WTC11 (cell line): ENCODE data around the gene KRT222. TPM values are rescaled to one million over a fixed set of nuclear protein-coding genes. Genes with fewer than 3 reads are reported as not detected.

Source experiments
- ATAC-seq: fragments of 200-7000 bp; cut with Tn5 transposase; 2 replicates; pipeline ENCODE4 v1.10.0; 2021; ENCODE audit warnings: mild to moderate bottlenecking, moderate library complexity
- CTCF ChIA-PET: fragments of 300-600 bp; sonication (Branson Sonifier 250); formaldehyde crosslinking; loops from one replicate; lab custom pipeline; 2021; ENCODE audit warnings: antibody characterized with exemption; lab: Charles Lee
- POLR2A ChIA-PET: fragments of 350-600 bp; sonication (Branson Sonifier 250); formaldehyde crosslinking; loops from one replicate; lab custom pipeline; 2021; ENCODE audit warnings: antibody characterized with exemption; lab: Charles Lee
- DNase-seq: peaks from one replicate; pipeline ENCODE4 v3.0.0; 2021; ENCODE audit warnings: low spot score
- H3K27ac Mint-ChIP-seq: 2 replicates; pipeline ENCODE4 v1.8.0; 2021; ENCODE audit warnings: mixed read lengths
- H3K27me3 Mint-ChIP-seq: 2 replicates; pipeline ENCODE4 v1.8.0; 2021; ENCODE audit warnings: low read depth, mild to moderate bottlenecking, moderate library complexity, mixed read lengths
- H3K36me3 Mint-ChIP-seq: 2 replicates; pipeline ENCODE4 v1.8.0; 2021; ENCODE audit warnings: mixed read lengths
- H3K4me1 Mint-ChIP-seq: 2 replicates; pipeline ENCODE4 v1.8.0; 2022; ENCODE audit warnings: mixed read lengths
- H3K4me3 Mint-ChIP-seq: 2 replicates; pipeline ENCODE4 v1.8.0; 2021; ENCODE audit warnings: mild to moderate bottlenecking, moderate library complexity, mixed read lengths
- H3K9me3 Mint-ChIP-seq: 2 replicates; pipeline ENCODE4 v1.8.0; 2021; ENCODE audit warnings: mixed read lengths
- ARID4B ChIP-seq: sonication (generic); formaldehyde crosslinking; IDR thresholded peaks from 2 replicates; pipeline ENCODE4 v1.8.0; 2023; ENCODE audit warnings: missing genetic modification reagents, mild to moderate bottlenecking, borderline replicate concordance
- CBFB ChIP-seq: sonication (generic); formaldehyde crosslinking; IDR thresholded peaks from 2 replicates; pipeline ENCODE4 v1.8.1; 2022; ENCODE audit warnings: mild to moderate bottlenecking, low read depth, missing genetic modification reagents
- E2F1 ChIP-seq: sonication (generic); formaldehyde crosslinking; IDR thresholded peaks from 2 replicates; pipeline ENCODE4 v1.8.0; 2022; ENCODE audit warnings: mild to moderate bottlenecking, missing genetic modification reagents
- ERG ChIP-seq: fragments of 250-450 bp; sonication (Bioruptor Pico); IDR thresholded peaks from 2 replicates; pipeline ENCODE4 v1.8.0; 2021; ENCODE audit warnings: mild to moderate bottlenecking
- FOXK1 ChIP-seq: sonication (generic); formaldehyde crosslinking; IDR thresholded peaks from 2 replicates; pipeline ENCODE4 v1.8.0; 2022; ENCODE audit warnings: mild to moderate bottlenecking, moderate library complexity, missing genetic modification reagents
- GTF2I ChIP-seq: fragments of 250-450 bp; sonication (Bioruptor Pico); conservative IDR thresholded peaks from 2 replicates; pipeline ENCODE4 v1.4.0; 2021; ENCODE audit warnings: mild to moderate bottlenecking
- OVOL2 ChIP-seq: fragments of 250-450 bp; sonication (Bioruptor Pico); IDR thresholded peaks from 2 replicates; pipeline ENCODE4 v1.9.0; 2021; ENCODE audit warnings: mild to moderate bottlenecking, borderline replicate concordance
- STAT6 ChIP-seq: sonication (generic); formaldehyde crosslinking; conservative IDR thresholded peaks from 2 replicates; pipeline ENCODE4 v1.8.1; 2023; ENCODE audit warnings: mild to moderate bottlenecking, low read depth, missing genetic modification reagents, moderate library complexity
- TEAD1 ChIP-seq: sonication (generic); formaldehyde crosslinking; IDR thresholded peaks from 2 replicates; pipeline ENCODE4 v1.8.0; 2022; ENCODE audit warnings: mild to moderate bottlenecking, missing genetic modification reagents
- ZNF263 ChIP-seq: sonication (generic); formaldehyde crosslinking; IDR thresholded peaks from 2 replicates; pipeline ENCODE4 v1.8.1; 2022; ENCODE audit warnings: low read depth, mild to moderate bottlenecking, moderate library complexity, missing genetic modification reagents
- ZNF317 ChIP-seq: sonication (generic); formaldehyde crosslinking; IDR thresholded peaks from 2 replicates; pipeline ENCODE4 v1.8.1; 2023; ENCODE audit warnings: low read depth, mild to moderate bottlenecking, moderate library complexity, missing genetic modification reagents, borderline replicate concordance
- ZNF425 ChIP-seq: fragments of 250-450 bp; sonication (Bioruptor Pico); conservative IDR thresholded peaks from 2 replicates; pipeline ENCODE4 v1.9.0; 2021; ENCODE audit warnings: mild to moderate bottlenecking
- total RNA-seq: library from RNA; stranded (reverse); gene quantifications from 3 replicates; pipeline ENCODE4 v1.2.3, GENCODE V29; 2021
- TF ChIP-seq, protein P1 (sequence below): fragments of 250-450 bp; sonication (Bioruptor Pico); IDR thresholded peaks from 2 replicates; pipeline ENCODE4 v1.9.0; 2021; ENCODE audit warnings: mild to moderate bottlenecking, borderline replicate concordance
- TF ChIP-seq, protein P2 (sequence below): sonication (generic); formaldehyde crosslinking; IDR thresholded peaks from 2 replicates; pipeline ENCODE4 v1.8.1; 2022; ENCODE audit warnings: mild to moderate bottlenecking, missing genetic modification reagents, moderate library complexity, borderline replicate concordance

KRT222 gene
- total RNA-seq, 1 experiment from 2014 or later, result 0.09 TPM

DNA sequence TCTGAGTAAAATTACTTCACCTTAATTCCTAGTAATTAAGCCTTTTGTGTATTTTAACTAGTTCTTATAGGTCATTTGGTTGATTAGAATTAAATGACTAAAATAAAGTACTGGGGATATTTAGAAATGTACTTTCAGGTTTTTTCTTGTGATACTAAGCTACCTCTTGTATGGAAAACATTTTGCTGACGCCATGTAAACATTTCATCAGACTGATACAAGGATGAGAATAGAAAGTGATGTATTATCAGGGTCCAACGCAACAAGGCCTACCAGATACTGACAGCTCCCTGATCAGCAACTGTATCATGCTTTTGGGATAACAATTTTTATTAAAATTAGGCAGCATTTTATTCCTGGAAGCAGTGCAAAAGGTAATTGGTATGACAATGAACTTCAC, 19.0 kb downstream of the KRT222 start:
- ChIA-PET POLR2A (no interaction called here), CTCF (interaction anchor here (0.6 to 3.7 kb wide), 3 partner anchors 26 to 60 kb away, joined by 3 to 26 read pairs (median 15); no protein-coding TSS in a partner anchor)
- ATAC-seq, result no peak
- TF ChIP-seq ARID4B (CRISPR knock-in tag), result no peak
- no peak for TF ChIP-seq STAT6
- TF ChIP-seq, protein P1, sequence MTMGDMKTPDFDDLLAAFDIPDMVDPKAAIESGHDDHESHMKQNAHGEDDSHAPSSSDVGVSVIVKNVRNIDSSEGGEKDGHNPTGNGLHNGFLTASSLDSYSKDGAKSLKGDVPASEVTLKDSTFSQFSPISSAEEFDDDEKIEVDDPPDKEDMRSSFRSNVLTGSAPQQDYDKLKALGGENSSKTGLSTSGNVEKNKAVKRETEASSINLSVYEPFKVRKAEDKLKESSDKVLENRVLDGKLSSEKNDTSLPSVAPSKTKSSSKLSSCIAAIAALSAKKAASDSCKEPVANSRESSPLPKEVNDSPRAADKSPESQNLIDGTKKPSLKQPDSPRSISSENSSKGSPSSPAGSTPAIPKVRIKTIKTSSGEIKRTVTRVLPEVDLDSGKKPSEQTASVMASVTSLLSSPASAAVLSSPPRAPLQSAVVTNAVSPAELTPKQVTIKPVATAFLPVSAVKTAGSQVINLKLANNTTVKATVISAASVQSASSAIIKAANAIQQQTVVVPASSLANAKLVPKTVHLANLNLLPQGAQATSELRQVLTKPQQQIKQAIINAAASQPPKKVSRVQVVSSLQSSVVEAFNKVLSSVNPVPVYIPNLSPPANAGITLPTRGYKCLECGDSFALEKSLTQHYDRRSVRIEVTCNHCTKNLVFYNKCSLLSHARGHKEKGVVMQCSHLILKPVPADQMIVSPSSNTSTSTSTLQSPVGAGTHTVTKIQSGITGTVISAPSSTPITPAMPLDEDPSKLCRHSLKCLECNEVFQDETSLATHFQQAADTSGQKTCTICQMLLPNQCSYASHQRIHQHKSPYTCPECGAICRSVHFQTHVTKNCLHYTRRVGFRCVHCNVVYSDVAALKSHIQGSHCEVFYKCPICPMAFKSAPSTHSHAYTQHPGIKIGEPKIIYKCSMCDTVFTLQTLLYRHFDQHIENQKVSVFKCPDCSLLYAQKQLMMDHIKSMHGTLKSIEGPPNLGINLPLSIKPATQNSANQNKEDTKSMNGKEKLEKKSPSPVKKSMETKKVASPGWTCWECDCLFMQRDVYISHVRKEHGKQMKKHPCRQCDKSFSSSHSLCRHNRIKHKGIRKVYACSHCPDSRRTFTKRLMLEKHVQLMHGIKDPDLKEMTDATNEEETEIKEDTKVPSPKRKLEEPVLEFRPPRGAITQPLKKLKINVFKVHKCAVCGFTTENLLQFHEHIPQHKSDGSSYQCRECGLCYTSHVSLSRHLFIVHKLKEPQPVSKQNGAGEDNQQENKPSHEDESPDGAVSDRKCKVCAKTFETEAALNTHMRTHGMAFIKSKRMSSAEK (CRISPR knock-in tag), result no peak
- no peak for TF ChIP-seq GTF2I (CRISPR knock-in tag)
- no peak for TF ChIP-seq ZNF317
- TF ChIP-seq TEAD1 (CRISPR knock-in tag), result no peak
- no peak for TF ChIP-seq FOXK1 (CRISPR knock-in tag)
- no peak for TF ChIP-seq CBFB
- no peak for TF ChIP-seq ERG
- no peak overlapping the region for H3K27ac Mint-ChIP-seq
- peaks cover 32% of the 10 kb centered on the region for H3K36me3 Mint-ChIP-seq
- peaks cover 6% of the 10 kb centered on the region; the same call in 1 of the 2 replicates for H3K27me3 Mint-ChIP-seq
- no peak for DNase-seq
- H3K4me3 Mint-ChIP-seq, result peak overlapping the region; percentile 33
- H3K9me3 Mint-ChIP-seq, result no peaks in the 10 kb centered on the region
- H3K4me1 Mint-ChIP-seq, result peaks cover 14% of the 10 kb centered on the region

DNA sequence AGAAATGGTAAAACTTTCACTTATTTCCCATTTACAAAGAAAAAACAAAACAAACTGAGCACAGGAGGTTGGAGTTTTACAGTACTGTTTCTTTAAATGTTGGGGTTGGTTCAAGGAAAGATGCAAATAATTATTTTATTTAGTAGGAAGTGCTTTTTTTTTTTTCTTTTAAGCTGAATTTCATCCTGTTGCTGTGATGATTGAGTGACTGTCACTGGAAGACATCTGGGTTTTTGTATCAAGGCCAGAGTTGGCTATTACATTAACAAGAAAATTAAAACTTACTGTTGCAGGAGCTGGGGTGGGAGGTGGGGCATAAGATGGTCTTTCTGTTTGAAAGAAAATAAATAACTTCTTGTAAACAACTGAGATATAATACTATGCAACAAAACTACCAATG, 19.7 kb downstream of the KRT222 start:
- peaks cover 6% of the 10 kb centered on the region; the same call in 1 of the 2 replicates for H3K27me3 Mint-ChIP-seq
- peaks cover 35% of the 10 kb centered on the region for H3K36me3 Mint-ChIP-seq
- ChIA-PET POLR2A (no interaction called here), CTCF (no interaction called here)
- H3K4me3 Mint-ChIP-seq, result peak overlapping the region; percentile 23; the same call in 1 of the 2 replicates
- H3K9me3 Mint-ChIP-seq, result no peaks in the 10 kb centered on the region
- ATAC-seq (no peak), DNase-seq (no peak)
- peaks cover 14% of the 10 kb centered on the region for H3K4me1 Mint-ChIP-seq
- no peak overlapping the region for H3K27ac Mint-ChIP-seq
- TF ChIP-seq ZNF263 (CRISPR knock-in tag) (no peak), OVOL2 (CRISPR knock-in tag) (no peak), E2F1 (CRISPR knock-in tag) (no peak), ZNF425 (CRISPR knock-in tag) (no peak)
- TF ChIP-seq, protein P2, sequence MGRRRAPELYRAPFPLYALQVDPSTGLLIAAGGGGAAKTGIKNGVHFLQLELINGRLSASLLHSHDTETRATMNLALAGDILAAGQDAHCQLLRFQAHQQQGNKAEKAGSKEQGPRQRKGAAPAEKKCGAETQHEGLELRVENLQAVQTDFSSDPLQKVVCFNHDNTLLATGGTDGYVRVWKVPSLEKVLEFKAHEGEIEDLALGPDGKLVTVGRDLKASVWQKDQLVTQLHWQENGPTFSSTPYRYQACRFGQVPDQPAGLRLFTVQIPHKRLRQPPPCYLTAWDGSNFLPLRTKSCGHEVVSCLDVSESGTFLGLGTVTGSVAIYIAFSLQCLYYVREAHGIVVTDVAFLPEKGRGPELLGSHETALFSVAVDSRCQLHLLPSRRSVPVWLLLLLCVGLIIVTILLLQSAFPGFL (CRISPR knock-in tag), result no peak
